Ovary (tissue), 3 donors: ENCODE results near the gene FSTL3.
"Not testable (repeated sequence)": the region's sequence is repeated elsewhere in the genome, so short reads cannot be mapped to it uniquely, and the experiment has no call there.

ENCODE experiments used
- EP300 ChIP-seq: sonication (generic); formaldehyde crosslinking; IDR thresholded peaks from one replicate; pipeline ENCODE4 v1.6.1; 2017; ENCODE audit warnings: antibody characterized with exemption
- POLR2A ChIP-seq: fragments of 450-650 bp; IDR thresholded peaks from one replicate; pipeline ENCODE4 v1.6.1; 2017; ENCODE audit warnings: antibody characterized with exemption, mild to moderate bottlenecking, moderate library complexity
- TF ChIP-seq, protein P1 (sequence below), 3 donors: fragments of 450-650 bp in 2 of 3; fragments of 200-600 bp in 1 of 3; IDR thresholded peaks; one replicate each; pipeline versions ENCODE4 v1.5.1 to v1.8.0; 2016 to 2022; ENCODE audit warnings: antibody characterized with exemption in 3 of 3, mild to moderate bottlenecking in 1 of 3
- donor health status: DM: no; HTN: no; CAD: no.

DNA sequence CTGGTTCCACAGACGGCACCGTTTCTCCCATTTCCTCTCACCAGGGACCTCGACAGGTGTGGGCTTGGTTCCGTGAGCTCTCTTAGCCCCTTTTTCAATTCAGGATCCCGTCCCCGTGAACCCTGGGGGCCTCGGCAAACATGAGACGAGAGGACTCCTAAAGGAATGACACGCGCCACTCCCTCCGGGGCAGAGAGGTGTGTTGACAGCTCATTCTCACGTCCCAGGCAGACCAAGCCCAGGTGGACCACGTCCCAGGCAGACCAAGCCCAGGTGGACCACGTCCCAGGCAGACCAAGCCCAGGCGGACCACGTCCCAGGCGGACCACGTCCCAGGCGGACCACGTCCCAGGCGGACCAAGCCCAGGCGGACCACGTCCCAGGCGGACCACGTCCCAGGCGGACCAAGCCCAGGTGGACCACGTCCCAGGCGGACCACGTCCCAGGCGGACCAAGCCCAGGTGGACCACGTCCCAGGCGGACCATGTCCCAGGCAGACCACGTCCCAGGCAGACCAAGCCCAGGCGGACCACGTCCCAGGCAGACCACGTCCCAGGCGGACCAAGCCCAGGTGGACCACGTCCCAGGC lies 9.1 kb upstream of the FSTL3 start:
- TF ChIP-seq, protein P1, sequence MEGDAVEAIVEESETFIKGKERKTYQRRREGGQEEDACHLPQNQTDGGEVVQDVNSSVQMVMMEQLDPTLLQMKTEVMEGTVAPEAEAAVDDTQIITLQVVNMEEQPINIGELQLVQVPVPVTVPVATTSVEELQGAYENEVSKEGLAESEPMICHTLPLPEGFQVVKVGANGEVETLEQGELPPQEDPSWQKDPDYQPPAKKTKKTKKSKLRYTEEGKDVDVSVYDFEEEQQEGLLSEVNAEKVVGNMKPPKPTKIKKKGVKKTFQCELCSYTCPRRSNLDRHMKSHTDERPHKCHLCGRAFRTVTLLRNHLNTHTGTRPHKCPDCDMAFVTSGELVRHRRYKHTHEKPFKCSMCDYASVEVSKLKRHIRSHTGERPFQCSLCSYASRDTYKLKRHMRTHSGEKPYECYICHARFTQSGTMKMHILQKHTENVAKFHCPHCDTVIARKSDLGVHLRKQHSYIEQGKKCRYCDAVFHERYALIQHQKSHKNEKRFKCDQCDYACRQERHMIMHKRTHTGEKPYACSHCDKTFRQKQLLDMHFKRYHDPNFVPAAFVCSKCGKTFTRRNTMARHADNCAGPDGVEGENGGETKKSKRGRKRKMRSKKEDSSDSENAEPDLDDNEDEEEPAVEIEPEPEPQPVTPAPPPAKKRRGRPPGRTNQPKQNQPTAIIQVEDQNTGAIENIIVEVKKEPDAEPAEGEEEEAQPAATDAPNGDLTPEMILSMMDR (IDR thresholded peaks at IDR 0.05): not testable (repeated sequence)
- TF ChIP-seq EP300, POLR2A: not testable (repeated sequence)
